ENCODE measurements around the gene ROR2.

The ROR2 gene

DNA sequence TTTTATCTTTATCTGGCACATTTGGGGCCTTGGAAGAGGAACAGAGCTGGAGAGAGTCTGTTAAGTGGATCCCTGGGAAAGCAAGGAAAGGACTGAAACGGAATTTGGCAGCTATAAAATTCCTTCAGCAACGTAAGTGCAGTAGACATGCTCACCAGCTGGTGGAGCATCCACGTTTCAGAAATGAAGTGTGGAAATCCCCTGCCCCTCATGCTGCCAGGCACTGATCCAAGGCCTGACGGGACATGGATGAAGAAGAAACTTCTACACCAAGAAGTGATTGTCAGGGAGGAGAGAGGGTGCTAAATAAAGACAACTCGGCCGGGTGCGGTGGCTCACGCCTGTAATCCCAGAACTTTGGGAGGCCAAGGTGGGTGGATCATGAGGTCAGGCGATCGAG, 209.3 kb downstream of the ROR2 start:
- no peak for TF ChIP-seq JUND (IDR thresholded peaks at IDR 0.05; ENCODE audit: low read depth)
- DNase-seq (ENCODE audit: low read depth in 1 of 2, low spot score in 1 of 2), result peak in 1 of 2 experiments; percentile 19
- in situ Hi-C loops (cut with HindIII; ENCODE audit: low pct_unique_long_range_greater_than_20kb, low sequenced_read_pairs), result no loop called here

DNA sequence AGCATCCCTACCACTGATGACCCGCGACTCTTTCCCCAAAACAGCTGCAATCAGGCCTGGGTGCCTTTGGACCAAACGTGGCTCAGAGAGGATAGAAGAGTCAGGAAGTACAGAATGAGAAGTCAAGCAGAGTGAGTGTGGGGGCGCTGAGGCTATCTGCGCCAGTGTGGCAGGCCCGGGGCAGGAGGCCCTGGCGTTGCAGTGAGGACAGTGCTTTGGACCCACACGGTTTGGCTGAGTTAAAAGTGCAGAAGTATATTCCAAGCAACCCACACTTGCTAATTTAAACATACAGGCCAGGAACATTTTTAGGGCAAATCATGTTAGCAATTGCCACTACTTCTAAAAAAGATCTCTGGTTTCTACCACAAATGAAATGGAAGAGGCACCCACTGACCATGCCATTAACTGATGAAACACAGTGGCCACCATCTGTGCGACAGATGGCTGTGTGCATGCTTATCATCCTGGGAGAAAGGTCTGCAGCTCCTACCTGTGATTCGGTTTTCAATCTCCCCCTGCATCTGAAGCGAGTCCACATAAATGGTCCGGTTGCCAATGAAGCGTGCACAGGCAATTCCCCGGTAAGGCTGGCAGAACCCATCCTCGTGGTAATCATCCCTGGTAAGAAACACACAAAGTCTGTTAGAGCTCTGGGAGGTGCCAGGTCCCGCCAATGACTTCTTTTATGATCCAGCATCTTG, 213.0 kb downstream of the ROR2 start:
- DNase-seq (ENCODE audit: low read depth in 1 of 2, low spot score in 1 of 2), result no peak

DNA sequence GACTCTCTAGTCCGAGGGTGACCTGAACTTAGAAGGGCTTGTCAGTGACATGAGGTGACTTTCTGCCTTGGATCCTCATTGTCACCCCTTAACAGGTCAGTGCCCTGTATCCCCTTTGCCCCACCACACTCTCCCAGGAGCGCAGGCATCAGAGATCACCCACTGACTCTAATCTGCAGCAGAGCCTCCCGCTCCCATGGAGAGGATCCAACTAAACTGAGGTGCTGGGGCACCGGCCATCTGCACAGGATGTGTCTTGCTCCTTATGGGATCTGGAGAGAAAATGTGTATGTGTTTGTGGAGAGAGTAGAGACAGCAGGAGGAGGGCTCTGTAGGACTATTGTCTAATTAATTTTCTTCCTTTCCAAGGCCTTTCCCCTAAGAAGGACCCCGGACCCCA, 213.7 kb downstream of the ROR2 start:
- no peak for TF ChIP-seq JUND (IDR thresholded peaks at IDR 0.05; ENCODE audit: low read depth)
- in situ Hi-C loops (cut with HindIII; ENCODE audit: low pct_unique_long_range_greater_than_20kb, low sequenced_read_pairs), result no loop called here

More for the DNA sequence above, 213.0 kb downstream of the ROR2 start:
- TF ChIP-seq JUND (IDR thresholded peaks at IDR 0.05; ENCODE audit: low read depth), result no peak
- in situ Hi-C loops (cut with HindIII; ENCODE audit: low pct_unique_long_range_greater_than_20kb, low sequenced_read_pairs), result no loop called here

DNA sequence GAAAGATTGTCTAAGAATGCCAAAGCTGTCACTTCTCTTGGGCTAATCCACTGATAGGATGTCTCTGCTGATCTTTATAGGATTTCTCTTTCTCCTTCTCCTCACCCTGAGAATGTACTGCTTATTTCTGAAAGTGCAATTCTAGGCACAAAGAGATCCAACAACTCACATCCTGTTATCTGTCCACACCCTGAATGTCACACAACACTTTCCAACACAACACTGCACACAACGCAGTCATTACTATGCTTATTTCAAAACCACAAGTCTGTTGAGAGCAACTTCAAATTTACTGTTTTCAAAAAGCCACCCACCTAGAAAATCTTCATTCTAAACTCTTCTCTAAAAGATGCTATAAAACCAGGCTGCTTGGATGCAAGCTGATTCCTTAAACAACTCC, 215.0 kb downstream of the ROR2 start:
- in situ Hi-C loops (cut with HindIII; ENCODE audit: low pct_unique_long_range_greater_than_20kb, low sequenced_read_pairs), result no loop called here
- no peak for TF ChIP-seq JUND (IDR thresholded peaks at IDR 0.05; ENCODE audit: low read depth)
- no peak for DNase-seq (ENCODE audit: low read depth in 1 of 2, low spot score in 1 of 2)

More for the DNA sequence above, 213.7 kb downstream of the ROR2 start:
- DNase-seq (ENCODE audit: low read depth in 1 of 2, low spot score in 1 of 2), result no peak

DNA sequence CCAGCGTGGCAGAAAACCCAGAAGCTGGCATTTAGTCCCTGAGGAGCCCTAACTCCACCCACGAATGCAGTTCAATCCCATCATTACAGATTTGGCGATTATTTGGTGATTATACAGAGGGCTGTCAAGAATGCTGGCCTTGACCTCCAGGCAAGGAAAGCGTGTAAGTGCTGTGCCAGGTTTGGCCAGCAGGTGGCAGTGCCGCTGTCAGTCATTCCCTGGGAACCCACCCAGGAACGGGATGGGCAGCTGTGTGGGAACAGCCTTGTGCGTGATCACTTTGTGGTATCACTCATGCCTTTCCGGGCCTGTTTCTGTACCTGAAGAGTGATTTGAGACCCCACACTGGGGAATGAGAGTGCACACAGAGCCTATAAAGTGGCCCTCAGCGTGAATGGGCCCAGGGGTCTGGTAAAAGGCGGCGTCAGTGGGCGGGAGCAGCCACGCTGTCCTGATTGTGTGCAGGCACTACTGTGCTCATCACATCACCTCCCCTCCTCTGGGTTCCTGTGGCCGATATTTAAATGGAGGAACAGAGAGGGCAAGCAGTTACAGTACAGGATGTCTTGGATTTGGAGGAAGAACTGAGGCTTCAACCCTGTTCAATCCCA, 215.6 kb downstream of the ROR2 start:
- in situ Hi-C loops (cut with HindIII; ENCODE audit: low pct_unique_long_range_greater_than_20kb, low sequenced_read_pairs), result no loop called here
- no peak for TF ChIP-seq JUND (IDR thresholded peaks at IDR 0.05; ENCODE audit: low read depth)
- DNase-seq (ENCODE audit: low read depth in 1 of 2, low spot score in 1 of 2), result peak; percentile 61 to 82

DNA sequence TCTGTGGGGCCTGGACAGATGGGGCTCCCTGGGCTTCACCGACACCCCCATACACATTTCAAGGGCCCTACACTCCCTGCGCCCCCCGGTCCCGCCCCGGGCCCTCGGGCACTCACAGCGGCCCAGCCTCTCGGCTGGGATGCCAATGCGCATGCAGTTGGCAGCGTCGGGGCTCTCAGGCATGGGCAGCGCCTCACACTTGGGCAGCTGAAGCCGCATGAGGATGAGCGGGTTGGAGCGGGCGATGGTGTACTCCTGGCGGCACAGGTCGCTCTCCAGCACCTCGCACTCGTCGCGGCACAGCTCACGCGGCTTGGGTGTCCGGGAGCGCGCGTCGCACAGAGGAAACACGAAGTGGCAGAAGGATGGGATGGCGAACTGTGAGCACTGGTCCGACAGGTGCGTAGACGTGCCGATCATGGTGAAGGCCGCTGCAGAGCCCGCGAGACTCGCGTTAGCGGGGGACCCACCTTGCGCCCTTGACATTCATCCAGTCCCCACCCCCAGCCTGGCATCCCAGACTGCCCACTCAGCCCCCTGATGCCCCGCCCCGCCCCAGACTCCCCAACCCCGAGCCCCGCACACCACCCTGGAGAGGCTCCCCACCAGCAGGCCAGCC, 216.9 kb downstream of the ROR2 start:
- DNase-seq (ENCODE audit: low read depth in 1 of 2, low spot score in 1 of 2), result no peak
- in situ Hi-C loops (cut with HindIII; ENCODE audit: low pct_unique_long_range_greater_than_20kb, low sequenced_read_pairs), result no loop called here
- TF ChIP-seq JUND (IDR thresholded peaks at IDR 0.05; ENCODE audit: low read depth), result no peak

DNA sequence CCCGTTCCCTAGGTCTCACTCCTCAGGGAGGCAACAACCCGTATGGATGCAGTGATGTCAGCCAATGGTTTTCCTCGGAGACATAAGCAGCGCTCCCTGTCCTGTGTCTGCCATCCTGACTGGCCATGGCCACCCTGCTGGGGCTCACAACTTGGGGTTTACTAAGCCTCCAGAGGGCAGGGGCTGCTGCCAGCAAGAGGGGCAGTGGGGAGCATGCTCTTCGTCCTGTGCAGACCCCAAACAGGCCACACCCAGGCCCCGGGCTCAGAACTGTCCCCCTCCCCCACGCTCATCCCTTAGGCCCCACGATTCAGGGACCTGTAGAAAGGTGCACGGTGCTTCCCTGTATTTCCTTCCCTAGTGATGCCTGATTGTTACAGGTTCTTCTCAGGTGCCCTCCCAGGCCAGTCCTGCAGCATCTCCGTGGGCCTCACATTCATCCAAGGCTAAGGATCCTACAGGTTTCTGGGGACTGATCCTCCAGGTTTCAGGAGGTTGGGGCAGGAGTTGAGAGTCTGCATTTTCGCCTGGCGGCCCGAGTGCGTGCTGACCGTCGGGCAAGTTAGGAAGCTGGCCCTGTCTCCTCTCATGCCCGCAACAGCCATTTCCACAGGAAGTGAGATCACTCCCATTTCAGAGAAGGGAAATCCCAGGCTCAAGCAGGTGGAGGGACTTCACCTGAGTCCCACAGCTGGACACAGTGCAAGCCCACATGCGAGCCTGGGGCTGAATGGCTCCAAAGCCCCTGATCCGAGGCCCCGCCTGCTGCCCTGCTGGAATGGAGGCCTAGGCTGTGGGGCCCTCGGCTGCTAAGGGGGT, 217.6 kb downstream of the ROR2 start:
- in situ Hi-C loops (cut with HindIII; ENCODE audit: low pct_unique_long_range_greater_than_20kb, low sequenced_read_pairs), result no loop called here
- no peak for DNase-seq (ENCODE audit: low read depth in 1 of 2, low spot score in 1 of 2)
- TF ChIP-seq JUND (IDR thresholded peaks at IDR 0.05; ENCODE audit: low read depth), result no peak

DNA sequence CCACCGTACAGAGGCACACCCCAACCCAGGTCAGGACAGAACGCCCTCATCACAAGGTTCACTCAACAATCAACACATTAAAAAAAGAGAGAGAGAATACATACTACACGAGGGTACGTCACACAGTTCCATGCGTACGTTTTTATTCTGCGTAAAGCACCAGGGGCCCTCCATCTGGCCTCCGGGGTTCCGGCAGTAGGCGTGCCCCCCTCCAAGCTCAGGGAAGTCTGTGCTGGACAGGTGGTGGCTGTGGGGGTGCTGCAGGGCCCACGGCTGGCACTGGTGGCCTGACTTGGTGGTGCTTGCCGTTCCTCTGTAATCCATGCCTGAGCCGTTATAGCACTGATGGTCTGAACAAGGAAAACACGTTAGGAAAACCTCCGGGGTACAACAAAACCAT, 219.2 kb downstream of the ROR2 start:
- no peak for DNase-seq (ENCODE audit: low read depth in 1 of 2, low spot score in 1 of 2)
- no peak for TF ChIP-seq JUND (IDR thresholded peaks at IDR 0.05; ENCODE audit: low read depth)
- in situ Hi-C loops (cut with HindIII; ENCODE audit: low pct_unique_long_range_greater_than_20kb, low sequenced_read_pairs), result no loop called here

DNA sequence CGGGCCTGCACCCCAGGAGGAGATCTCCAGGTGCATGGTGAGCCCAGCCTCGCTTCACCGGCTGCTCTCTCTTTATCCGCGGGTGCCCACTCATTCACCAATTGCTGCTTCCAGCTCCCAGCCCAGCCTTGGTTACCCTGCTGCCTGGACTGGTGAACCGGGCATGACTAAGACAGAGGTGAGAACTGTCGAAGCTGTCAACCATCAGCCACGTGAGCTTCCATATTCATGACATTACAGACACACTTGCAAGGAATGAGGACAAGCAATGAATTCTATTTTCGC, 220.5 kb downstream of the ROR2 start:
- no peak for DNase-seq (ENCODE audit: low read depth in 1 of 2, low spot score in 1 of 2)
- in situ Hi-C loops (cut with HindIII; ENCODE audit: low pct_unique_long_range_greater_than_20kb, low sequenced_read_pairs), result no loop called here

DNA sequence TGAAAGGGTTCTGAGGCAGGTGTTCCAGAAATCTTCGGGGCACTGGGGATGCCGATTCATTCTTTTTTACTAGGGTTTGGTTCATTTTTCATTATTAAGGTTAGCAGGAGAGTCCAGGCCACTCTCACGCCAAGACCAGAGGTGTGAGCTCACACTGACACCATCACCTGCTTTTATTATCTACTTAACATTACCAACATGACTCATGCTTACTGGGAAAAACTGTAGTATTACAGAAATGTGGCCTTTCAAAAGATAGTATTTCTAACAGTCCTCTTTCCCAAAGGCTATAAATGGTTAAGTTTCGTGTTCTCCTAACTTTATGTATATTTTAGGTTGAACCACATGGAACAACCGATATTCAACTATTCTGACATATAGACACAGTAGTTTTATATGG, 222.1 kb downstream of the ROR2 start:
- in situ Hi-C loops (cut with HindIII; ENCODE audit: low pct_unique_long_range_greater_than_20kb, low sequenced_read_pairs), result no loop called here
- TF ChIP-seq JUND (IDR thresholded peaks at IDR 0.05; ENCODE audit: low read depth), result no peak
- no peak for DNase-seq (ENCODE audit: low read depth in 1 of 2, low spot score in 1 of 2)

More for the DNA sequence above, 220.5 kb downstream of the ROR2 start:
- TF ChIP-seq JUND (IDR thresholded peaks at IDR 0.05; ENCODE audit: low read depth), result no peak

DNA sequence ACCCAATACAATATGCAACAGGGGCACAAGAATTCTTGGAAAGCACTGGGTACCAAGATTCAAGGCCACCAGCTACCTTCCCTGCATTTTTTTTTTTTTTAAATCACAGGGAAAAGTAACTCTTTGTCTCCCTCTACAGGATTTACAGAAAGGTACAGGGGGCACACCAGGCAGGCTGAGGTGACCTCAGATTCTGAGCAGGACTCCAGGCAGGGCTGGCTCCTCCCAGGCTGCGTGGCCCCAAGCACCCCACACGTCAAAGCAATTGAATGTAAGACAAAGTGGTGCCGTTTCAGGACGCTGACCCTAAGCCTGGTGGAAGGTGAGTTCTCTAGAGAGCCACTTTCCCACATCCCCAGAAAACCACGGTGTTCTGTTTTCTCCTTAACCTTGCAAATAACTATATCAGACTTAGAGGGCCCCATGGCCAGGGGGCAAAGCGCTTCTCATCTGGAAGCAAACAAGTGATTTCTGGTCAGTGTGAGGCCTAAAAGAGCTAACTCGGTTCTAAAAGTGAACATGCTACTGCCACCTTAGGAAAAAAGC, 222.6 kb downstream of the ROR2 start:
- DNase-seq (ENCODE audit: low read depth in 1 of 2, low spot score in 1 of 2), result peak; percentile 62 to 79
- in situ Hi-C loops (cut with HindIII; ENCODE audit: low pct_unique_long_range_greater_than_20kb, low sequenced_read_pairs), result no loop called here

DNA sequence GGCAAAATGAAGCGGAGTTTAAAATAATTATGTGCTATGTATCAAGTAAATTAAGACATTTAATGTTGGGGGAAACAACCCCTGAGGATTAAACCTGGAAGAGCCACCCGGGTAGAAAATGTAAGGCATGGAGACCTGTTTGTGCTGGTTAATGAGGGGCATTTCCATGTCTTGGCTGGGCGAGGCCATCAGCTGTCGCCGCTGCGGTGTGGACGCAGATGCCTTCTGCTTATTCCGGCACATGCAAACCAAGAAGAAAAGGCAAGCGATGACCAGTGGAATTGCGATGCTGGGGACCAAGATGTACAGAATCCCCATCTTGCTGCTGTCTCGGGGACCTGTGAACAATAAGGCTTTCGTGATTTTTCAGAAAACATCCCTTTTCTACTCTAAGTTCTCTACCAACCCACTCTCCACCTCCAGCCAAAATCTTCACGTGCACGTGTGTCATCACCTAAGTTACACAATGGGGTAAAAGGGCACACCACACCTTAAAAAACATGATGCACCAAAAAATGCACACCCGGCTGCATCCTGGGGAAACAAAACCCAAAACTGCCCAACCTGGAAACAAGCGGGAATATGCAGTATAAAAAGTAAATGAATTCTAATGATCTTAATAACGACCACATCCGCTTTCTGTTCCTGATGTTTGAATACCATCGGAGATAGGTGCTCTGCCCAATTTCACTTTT, 223.5 kb downstream of the ROR2 start:
- TF ChIP-seq JUND (IDR thresholded peaks at IDR 0.05; ENCODE audit: low read depth), result no peak
- in situ Hi-C loops (cut with HindIII; ENCODE audit: low pct_unique_long_range_greater_than_20kb, low sequenced_read_pairs), result no loop called here
- DNase-seq (ENCODE audit: low read depth in 1 of 2, low spot score in 1 of 2), result no peak

More for the DNA sequence above, 222.6 kb downstream of the ROR2 start:
- TF ChIP-seq JUND (IDR thresholded peaks at IDR 0.05; ENCODE audit: low read depth), result no peak

All from T47D (cell line).